H54 (cell line): ENCODE data around the gene DAAM1.

Experiments
- DNase-seq: peaks from one replicate; pipeline ENCODE4 v3.0.0; 2011; ENCODE audit warnings: low spot score, mixed read lengths; ENCODE audit not compliant: insufficient read length
- FAIRE-seq: peaks from 3 replicates; lab custom pipeline; 2011; peaks lifted over from hg19 to GRCh38; lab: Jason Lieb, UNC
- POLR2A ChIP-seq: IDR thresholded peaks from 2 replicates; pipeline ENCODE4 v1.6.1; 2011; ENCODE audit warnings: low read depth, mild to moderate bottlenecking, low read length

The DAAM1 gene

GRCh38 chr14:59305836-59306555, 117.5 kb downstream of the DAAM1 start:
- no peak for TF ChIP-seq POLR2A
- FAIRE-seq: no peak

DNA sequence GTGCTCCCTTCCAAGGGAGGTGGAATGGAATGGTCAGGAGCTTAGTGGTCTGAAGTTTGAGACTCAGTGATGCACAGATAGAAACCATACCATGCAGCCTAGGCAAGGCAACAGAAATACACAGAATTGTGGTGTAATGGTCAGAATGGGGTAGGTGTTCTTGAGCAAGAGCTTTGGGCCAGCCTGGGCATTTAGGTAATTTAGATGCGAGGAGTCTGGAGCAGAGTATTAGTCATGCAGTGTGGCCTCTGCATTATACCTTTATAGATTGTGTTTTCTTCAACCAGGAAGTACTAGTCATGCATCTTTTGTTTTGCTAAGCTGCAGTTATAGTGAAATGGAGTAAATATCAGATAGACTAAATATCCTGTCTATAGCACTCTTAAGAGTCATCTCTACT, 118.3 kb downstream of the DAAM1 start:
- peak; percentile 7 for DNase-seq
- no peak for TF ChIP-seq POLR2A
- peak; percentile 66 for FAIRE-seq

More at GRCh38 chr14:59305836-59306555, 117.5 kb downstream of the DAAM1 start:
- DNase-seq: no peak

DNA sequence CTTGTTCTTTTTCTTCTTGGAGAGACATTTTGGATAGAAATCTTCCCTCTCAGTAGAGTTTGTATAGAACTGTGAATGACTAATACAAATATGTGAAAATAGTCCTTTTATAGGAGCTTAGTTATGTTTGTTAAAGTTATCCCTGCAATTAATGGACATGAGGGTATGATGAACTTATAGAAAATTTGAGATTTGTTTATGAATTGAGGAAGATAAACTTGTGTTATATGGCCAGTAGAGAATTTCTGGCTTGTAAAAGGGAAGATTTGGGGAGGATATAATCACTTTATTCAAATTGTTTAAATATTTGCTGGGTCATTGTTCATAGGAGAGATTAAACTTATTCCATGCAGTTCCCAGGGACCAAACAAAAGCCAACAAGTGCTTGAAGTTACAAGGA, 119.6 kb downstream of the DAAM1 start:
- FAIRE-seq (no peak), DNase-seq (no peak)
- no peak for TF ChIP-seq POLR2A

DNA sequence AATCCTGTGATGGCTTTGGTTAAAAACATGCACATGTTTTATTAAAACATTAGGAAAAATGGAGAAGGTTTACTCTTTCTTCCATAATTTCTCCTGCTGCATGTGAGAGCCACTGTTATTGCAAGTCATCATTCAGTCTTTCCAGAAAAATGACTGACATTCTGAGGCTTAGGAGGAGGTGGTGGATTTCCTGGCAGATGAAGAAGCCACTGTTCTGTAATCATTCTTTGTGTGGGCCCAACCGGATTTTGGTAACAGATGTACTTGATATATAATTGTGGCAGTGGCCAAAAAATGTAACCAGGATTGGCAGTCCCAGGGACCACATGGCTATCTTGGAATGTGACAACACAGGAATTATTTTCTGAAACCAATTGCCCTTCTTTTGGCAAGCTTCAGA, 120.2 kb downstream of the DAAM1 start:
- FAIRE-seq: no peak
- no peak for TF ChIP-seq POLR2A
- DNase-seq: no peak

DNA sequence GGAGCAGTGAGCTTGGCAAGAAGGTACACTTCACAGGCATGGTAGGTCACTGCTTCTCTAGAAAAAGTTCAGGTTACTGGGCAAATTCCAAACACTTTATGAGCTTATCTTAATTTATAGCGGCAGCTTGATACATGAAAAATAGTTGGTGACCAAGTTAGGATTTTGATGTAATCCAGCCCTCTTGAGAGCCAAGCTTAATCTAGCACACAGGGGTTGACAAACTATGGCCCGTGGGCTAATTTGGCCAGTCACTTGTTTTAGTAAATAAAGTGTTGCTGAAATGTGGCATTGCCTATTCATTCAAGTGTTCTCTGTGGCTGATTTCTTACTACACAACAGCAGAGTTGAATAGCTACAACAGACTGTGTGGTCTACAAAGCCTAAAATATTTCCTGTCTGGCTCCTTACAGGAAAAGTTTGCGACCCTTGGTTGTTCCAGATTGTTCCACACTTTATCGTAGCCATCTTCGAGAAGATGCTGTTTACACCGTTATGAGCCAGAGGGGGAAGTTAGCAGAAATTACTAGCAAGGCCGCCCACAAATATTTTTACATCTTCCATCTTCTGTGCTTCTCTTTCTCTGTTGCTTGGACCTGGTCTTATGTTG, 120.9 kb downstream of the DAAM1 start:
- DNase-seq: no peak
- FAIRE-seq: no peak
- TF ChIP-seq POLR2A: no peak

DNA sequence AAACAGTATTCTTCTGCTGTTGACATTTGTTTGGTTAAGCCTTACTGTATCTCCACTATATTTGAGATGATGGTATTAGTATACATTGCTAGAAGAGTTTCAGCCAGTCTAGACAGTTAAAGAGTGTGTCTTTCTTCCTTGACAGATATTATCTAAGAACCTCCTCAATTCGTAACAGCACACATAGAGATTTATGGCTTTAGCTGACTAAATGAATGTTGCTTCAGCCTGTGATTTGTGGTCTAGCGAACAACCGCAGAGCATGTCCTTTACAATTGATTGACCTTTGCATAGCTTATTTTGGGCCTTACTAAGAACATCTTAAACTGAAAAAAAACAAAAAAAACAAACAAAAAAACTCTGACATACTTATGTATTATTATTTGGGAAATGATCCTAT, 122.2 kb downstream of the DAAM1 start:
- TF ChIP-seq POLR2A: no peak
- DNase-seq: no peak
- no peak for FAIRE-seq

DNA sequence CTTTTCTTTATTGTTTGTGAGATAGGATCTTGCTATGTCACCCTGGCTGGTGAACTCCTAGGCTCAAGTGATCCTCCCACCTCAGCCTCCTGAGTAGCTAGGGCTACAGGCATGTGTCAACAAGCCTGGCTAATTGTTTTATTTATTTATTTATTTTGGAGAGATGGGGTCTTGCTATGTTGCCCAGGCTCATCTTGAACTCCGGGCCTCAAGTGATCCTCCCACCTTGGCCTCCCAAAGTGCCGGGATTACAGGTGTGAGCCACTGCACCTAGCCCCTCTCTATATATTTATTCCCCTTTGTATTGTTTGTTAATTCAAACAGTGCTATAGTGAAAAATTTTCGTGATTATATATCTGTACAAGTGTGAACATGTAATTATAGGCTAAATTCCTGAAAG, 123.3 kb downstream of the DAAM1 start:
- FAIRE-seq (no peak), DNase-seq (no peak)
- no peak for TF ChIP-seq POLR2A

- no peak for TF ChIP-seq POLR2A
- FAIRE-seq (no peak), DNase-seq (no peak)
Observed at GRCh38 chr14:59313144-59313651, 124.7 kb downstream of the DAAM1 start.

- DNase-seq (no peak), FAIRE-seq (no peak)
- no peak for TF ChIP-seq POLR2A
Observed at GRCh38 chr14:59313658-59314608, 125.5 kb downstream of the DAAM1 start.

DNA sequence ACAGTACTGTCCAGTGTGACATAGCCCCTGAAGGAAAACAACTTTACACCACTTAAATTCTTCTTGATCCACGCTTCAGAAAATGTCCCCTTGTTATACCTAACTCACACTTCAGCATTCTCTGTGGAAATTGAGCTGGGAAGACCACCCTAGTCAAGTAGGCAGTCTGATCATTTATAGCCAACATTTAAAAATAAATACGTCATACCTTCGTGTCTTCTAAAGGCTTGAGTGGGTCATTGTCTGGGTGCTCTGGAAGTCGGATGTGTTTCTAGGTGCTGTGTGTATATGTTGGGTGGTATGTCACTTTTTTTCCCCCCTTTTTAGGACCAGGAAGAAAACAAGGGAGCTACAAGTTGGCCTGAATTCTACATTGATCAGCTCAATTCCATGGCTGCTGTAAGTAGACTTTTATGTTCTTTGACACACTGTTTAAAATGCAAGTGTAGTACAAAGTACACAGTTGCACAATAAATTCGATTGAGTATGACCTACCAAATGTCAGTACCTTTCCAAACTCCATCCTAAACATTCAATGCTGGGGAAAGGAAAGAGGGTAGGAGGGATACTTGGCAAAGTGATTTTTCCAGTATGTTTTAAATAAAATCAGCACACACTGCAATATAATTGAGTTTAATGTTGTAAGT, 126.6 kb downstream of the DAAM1 start:
- no peak for TF ChIP-seq POLR2A
- DNase-seq (no peak), FAIRE-seq (no peak)

- FAIRE-seq (no peak), DNase-seq (no peak)
- no peak for TF ChIP-seq POLR2A
Observed at GRCh38 chr14:59316151-59316830, 127.8 kb downstream of the DAAM1 start.

- no peak for FAIRE-seq
- no peak for TF ChIP-seq POLR2A
- no peak for DNase-seq
Observed at GRCh38 chr14:59317346-59317745, 128.9 kb downstream of the DAAM1 start.
